GM19025 (cell line): Measurements from ENCODE around the gene CBLB.

Experiments
- ATAC-seq: cut with Tn5 transposase; IDR thresholded peaks from one replicate; pipeline ENCODE4 v1.9.1; 2021; ENCODE audit warnings: mild to moderate bottlenecking, low read depth, moderate library complexity; ENCODE audit not compliant: unreplicated experiment

The CBLB gene

GRCh38 chr3:105719791-105720190 lies 149.0 kb downstream of the CBLB start:
- ATAC-seq: no peak

DNA sequence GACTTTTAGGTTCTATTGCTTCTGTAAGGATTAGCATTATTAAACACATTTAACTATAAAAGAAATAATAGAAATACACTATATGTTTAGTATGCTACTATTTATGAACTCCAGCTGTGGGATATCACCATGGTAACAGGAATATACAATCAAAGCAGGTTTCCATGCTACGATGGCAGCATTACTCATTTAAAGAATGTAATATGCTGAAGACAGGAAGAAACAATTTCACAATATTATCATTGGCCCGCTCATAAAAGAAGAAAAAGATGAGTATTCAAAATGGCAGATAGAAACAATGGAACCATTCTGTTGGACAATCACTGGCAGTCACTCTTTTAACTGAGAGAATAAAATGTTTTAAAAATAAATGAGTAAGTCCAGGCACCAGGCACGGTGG lies 153.4 kb downstream of the CBLB start:
- ATAC-seq: no peak

- ATAC-seq: no peak
These were observed 154.4 kb downstream of the CBLB start for GRCh38 chr3:105714453-105714852.

DNA sequence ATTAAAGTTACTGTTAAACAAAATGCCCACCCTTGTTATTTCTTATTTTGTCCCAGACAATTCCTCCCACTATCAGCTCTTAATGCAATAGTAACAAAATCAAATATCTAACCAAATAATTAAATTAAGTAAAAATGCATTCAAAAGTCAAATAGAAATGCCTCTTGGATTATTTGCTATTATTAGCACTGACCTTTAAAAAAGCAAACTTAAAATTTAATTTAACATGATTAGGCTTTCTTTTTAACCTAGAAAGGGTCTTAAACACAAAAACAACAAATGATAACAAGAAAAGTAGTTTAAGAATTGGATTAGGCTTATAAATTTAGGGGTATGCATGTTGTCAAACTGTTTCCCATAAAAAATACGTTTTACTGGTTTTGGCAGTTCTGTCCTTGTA lies 159.8 kb downstream of the CBLB start:
- ATAC-seq: no peak

DNA sequence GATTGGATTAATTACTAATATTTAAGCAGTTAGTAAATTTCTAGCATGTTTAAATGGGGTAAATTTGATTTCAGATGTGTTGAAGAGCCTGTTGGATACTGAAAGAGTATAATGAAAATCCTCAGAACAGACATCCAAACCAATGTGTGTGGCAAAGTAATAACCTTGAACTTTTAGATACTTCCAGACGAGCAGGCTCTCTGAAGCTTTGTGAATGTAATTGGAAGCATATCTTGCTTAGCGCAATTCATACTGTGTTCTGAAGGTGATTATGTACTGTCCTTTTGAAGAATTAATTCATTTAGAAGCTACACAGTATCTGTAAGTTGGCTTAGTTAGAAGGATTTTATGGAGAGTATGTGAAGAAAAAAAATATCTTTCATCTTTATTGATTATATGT lies 161.8 kb downstream of the CBLB start:
- ATAC-seq: no peak

DNA sequence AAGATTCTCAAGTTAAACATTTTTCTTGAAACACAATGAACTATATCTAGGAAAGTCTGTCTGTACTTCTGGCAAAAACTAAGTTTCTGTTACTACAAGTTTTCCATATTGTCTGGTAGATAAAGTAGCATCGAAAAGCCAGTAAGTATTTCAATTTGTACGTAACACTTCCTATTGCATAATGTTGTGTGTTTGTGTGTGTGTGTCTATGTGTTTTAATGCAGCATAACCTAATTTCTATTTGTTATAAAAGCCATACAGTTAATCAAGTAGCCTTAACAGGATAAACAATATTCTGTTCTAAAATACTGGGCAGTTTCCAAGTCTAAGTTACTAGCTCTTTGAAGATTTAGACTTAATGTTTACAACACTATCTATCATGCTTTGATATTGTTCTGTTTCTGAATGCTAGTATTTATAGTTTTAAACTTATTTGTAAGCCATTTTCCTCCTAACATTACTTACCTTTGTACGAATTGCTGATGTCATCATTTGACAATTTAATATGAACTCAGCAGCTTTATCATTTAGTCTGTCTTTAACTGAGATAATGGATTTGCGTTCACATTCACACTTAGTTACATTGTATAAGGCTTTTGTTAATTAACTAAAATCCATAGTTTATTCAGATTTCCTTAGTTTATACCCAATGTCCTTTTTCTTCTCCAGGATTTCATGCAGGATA lies 163.9 kb downstream of the CBLB start:
- no peak for ATAC-seq

DNA sequence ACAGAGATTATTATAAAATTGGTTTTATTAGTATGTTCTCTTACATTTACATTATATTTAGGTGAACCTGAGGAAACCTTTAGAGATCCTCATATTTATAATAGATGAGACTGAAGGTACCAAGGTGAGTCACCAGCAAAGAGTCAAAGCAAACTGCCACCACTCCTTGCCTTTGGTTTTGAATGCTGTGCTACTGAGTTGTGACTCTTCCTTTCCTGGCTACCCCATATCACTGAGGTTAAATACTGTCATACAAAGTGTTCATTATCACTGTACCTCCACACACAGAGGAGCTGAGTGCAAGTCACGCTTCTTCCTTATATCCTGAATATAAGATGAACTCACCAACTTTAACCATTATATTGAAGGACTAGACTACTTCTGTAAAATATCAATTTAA lies 168.2 kb downstream of the CBLB start:
- ATAC-seq: no peak

DNA sequence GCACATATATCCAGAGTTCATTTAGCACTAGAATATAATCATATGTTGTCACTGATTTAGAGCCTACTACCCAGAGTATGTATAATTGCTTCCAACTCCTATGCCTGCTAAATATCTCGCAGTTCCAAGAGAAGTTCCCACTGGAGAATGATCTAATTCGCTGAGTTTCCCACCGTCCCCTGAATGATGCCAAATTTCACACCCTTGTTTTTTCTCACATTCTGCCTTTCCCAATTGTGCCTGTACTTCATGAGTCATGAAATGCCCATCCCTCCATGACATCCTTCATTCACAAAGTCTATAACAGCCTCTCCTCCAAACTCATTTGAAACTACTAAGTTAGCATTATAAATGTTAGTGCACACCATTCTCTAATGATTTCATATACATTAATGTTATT lies 177.2 kb downstream of the CBLB start:
- ATAC-seq: no peak

DNA sequence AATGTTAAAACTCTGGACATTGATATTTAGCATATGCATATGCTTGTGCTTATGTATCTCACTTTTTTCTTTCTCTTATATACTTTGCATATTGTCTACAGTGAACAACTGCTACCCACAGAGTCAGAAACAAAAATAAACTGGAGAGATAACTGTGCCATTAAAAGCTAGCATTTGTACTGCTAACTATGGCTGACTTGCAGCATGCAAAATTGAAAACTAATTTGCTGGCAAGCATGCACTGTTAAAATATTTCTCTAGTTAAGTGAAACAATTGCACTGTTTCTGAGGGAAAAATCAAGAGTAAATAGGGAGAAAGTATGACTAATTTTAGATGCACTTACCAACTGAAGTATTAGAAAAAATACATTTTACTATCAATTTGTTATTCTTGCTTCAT lies 177.8 kb downstream of the CBLB start:
- ATAC-seq: no peak

DNA sequence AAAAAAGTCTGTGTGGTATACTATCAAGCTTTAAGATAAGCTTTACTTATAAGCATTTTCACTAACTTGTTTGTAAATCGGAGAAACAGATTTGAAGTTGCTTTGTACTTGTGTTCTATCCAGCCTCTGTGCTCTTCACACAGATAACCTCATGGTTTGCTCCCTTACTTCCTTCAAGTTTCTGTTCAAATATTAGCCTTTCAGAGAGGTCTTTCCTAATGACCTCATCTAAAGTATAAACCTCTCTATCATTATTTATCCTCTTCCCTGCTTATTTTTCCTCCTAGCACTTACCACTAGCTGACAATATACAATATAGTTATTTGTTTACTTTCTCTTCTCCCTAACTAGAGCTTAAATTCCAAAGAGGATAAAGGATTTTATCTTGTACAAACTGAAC lies 180.0 kb downstream of the CBLB start:
- ATAC-seq: no peak

- no peak for ATAC-seq
These were observed 182.4 kb downstream of the CBLB start for GRCh38 chr3:105686278-105686897.

- ATAC-seq: no peak
These were observed 188.9 kb downstream of the CBLB start for GRCh38 chr3:105679951-105680350.

GRCh38 chr3:105678017-105678416 lies 190.8 kb downstream of the CBLB start:
- no peak for ATAC-seq

DNA sequence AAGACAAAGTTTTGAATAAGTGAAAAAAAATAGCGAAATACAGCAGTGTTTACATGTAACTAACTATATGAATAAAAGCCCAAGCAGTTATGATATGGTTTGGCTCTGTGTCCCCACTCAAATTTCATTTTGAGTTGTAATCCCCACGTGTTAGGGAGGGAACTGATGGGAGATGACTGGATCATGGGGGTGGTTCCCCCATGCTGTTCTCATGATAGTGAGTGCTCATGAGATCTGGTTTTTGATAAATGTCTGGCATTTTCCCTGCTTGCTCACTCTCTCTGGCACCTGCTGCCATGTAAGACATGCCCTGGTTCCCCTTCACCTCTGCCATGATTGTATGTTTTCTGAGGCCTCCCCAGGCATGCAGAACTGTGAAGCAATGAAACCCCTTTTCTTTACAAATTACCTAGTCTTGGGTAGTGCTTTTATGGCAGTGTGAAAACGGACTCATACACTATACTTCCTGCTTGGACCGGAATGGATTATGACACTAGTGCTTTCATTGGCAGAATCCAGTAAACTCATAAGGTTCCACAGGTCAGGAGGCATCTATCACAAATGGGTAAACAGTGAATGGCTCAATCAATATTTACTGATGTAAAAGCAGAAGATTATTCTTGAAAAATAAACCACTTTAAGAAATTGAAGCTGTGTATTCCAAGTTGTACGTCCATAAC lies 192.1 kb downstream of the CBLB start:
- no peak for ATAC-seq

GRCh38 chr3:105674437-105675065 lies 194.3 kb downstream of the CBLB start:
- ATAC-seq: no peak

- no peak for ATAC-seq
These were observed 195.8 kb downstream of the CBLB start for GRCh38 chr3:105672996-105673395.

- no peak for ATAC-seq
These were observed 206.5 kb downstream of the CBLB start for GRCh38 chr3:105662306-105662705.

DNA sequence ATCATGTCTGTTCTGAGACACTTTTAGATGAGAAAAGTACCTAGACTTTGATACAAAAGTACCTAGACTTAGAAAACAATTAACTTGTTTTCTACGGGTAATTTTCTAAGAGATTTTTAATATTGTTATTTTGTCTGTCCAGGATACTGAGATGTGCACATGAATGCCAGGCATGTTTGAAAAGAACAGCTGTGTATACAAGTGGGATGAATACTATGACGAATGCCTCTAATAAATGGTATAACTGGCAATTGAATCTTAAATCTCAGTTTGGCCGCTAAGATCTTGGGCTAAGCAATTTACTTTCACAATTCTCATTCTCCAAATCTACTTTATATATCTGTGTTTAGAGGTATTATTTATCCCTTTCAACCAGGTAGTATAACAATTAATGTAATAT lies 207.4 kb downstream of the CBLB start:
- ATAC-seq: no peak

GRCh38 chr3:105656651-105657504 lies 211.9 kb downstream of the CBLB start:
- ATAC-seq: no peak

- ATAC-seq: no peak
These were observed 214.9 kb downstream of the CBLB start for GRCh38 chr3:105653868-105654267.

DNA sequence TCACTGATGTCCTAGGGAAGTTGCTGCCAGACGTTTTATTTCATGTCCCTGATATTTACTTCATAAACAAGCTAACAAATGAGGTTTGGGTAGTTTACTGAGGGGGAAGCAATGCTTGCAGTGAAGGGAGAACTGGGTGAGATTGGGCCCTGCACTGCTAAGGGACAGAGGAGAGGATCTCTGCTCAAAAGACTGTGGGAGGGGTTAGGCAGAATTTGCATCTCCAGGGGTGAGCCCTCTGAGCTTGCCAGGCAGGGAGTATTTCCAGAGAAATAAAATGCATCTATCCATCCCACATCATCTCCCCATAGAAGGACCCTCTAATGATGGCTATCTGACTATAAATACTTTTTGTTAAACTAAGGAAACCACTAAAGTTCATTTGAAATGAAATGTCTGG lies 215.6 kb downstream of the CBLB start:
- ATAC-seq: no peak
